Small intestine (tissue), 7 donors: ENCODE data around the gene RECQL5. TPM values are rescaled to one million over a fixed set of nuclear protein-coding genes. Genes with fewer than 3 reads are reported as not detected.

Source experiments
- DNase-seq, 2 donors: peaks; one replicate each; pipeline versions ENCODE4 v3.0.0 to v3.0.0-alpha.2; 2013
- FAIRE-seq: peaks from 2 replicates; lab custom pipeline; 2012; peaks lifted over from hg19 to GRCh38; lab: Jason Lieb, UNC
- H3K27ac ChIP-seq, 3 donors: one replicate each; pipeline ENCODE4 v1.5.1; 2013; ENCODE audit warnings: low read length in 2 of 3, mild to moderate bottlenecking in 2 of 3, control low read depth in 1 of 3, inconsistent platforms in 1 of 3, low read depth in 1 of 3, moderate library complexity in 1 of 3
- H3K27me3 ChIP-seq, 3 donors: one replicate each; pipeline ENCODE4 v1.6.1; 2013; ENCODE audit warnings: low read length in 3 of 3, inconsistent platforms in 1 of 3; ENCODE audit not compliant: control insufficient read depth in 3 of 3, insufficient read depth in 3 of 3
- H3K36me3 ChIP-seq, 3 donors: one replicate each; pipeline ENCODE4 v1.6.1; 2013; ENCODE audit warnings: low read length in 3 of 3, inconsistent platforms in 1 of 3, low read depth in 1 of 3, mild to moderate bottlenecking in 1 of 3, moderate library complexity in 1 of 3; ENCODE audit not compliant: control insufficient read depth in 3 of 3, insufficient read depth in 2 of 3
- H3K4me1 ChIP-seq, 3 donors: one replicate each; pipeline ENCODE4 v1.6.1; 2013; ENCODE audit warnings: low read length in 2 of 3, inconsistent platforms in 1 of 3, low read depth in 1 of 3, mild to moderate bottlenecking in 1 of 3, moderate library complexity in 1 of 3; ENCODE audit not compliant: control insufficient read depth in 3 of 3, insufficient read depth in 2 of 3
- H3K4me3 ChIP-seq, 3 donors: one replicate each; pipeline ENCODE4 v1.5.1; 2013; ENCODE audit warnings: low read length in 3 of 3, control low read depth in 1 of 3, inconsistent platforms in 1 of 3, low read depth in 1 of 3, mild to moderate bottlenecking in 1 of 3, moderate library complexity in 1 of 3
- H3K9me3 ChIP-seq, 2 donors: one replicate each; pipeline ENCODE4 v1.6.1; 2013; ENCODE audit warnings: low read depth in 1 of 2, low read length in 1 of 2; ENCODE audit not compliant: control insufficient read depth in 2 of 2, insufficient read depth in 1 of 2
- WGBS, 3 donors: extraction: QIAGEN DNeasy Blood & Tissue Kit; methylation state at CpG; one replicate each; pipeline ENCODE4 v1.1.7; 2013; 5-methylcytosine and 5-hydroxymethylcytosine counted together
- polyA plus RNA-seq, 4 donors: library from polyadenylated mRNA; stranded (reverse) in 3 of 4; unstranded in 1 of 4; fragments of 200-250 nt in 3 of 4; fragments of 120-200 nt in 1 of 4; gene quantifications; one replicate each; pipeline versions ENCODE4 v1.2.1 to v1.2.3, GENCODE V29; 2013
- donor health status: healthy with polysubstance abuse.
- donor health status: control.
- donor health status: control.
- donor health status: Bipolar disorder and iron deficiency.
- donor health status: healthy.

Gene RECQL5
- polyA plus RNA-seq, 4 donors: 14.6 to 41.2 (median 17.9) TPM

DNA sequence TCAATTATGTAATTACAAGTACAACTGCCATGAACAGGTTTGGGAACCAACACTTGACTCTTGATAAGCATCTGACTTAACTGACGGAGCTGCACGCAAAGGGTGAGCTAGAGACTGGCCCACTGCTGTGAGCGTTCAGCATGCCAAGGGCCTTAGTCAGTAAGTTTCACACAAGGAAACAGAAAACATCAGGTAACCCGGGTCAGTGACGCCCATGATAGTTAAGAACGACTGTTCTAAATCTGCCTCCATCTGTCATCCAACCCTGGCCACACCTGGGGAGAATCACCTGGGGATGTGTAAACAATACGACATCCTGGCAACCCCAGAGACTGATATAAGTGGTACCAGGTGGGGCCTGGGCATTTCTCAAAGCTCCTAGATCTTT lies 21.5 kb downstream of the RECQL5 start:
- 18 to 56% (median 32%) methylated on average over 7 of the region's 7 CpGs for WGBS, 3 donors
- peaks cover 0 to 68% (median 5%) of the 10 kb centered on the region in 3 donors for H3K36me3 ChIP-seq
- H3K27me3 ChIP-seq: no peaks in the 10 kb centered on the region
- H3K4me3 ChIP-seq: no peak overlapping the region
- DNase-seq: peak; percentile 91 to 92
- H3K4me1 ChIP-seq: peaks cover 4 to 57% (median 6%) of the 10 kb centered on the region in 3 donors
- peak overlapping the region; percentile 95 to 99 (median 97) for H3K27ac ChIP-seq
- no peak for FAIRE-seq
- no peaks in the 10 kb centered on the region for H3K9me3 ChIP-seq

- DNase-seq (no peak), FAIRE-seq (no peak)
- Histone ChIP-seq H3K4me3 (no peak overlapping the region), H3K27me3 (no peaks in the 10 kb centered on the region), H3K27ac (peak overlapping the region; percentile 9 to 72 (median 66)), H3K36me3 (peaks cover 0 to 68% (median 3%) of the 10 kb centered on the region in 3 donors), H3K9me3 (no peaks in the 10 kb centered on the region), H3K4me1 (peaks cover 4 to 71% (median 7%) of the 10 kb centered on the region in 3 donors)
- WGBS, 3 donors: 94 to 95% (median 95%) methylated on average over 7 of the region's 7 CpGs
These were observed 23.3 kb downstream of the RECQL5 start for GRCh38 chr17:75643643-75644017.

DNA sequence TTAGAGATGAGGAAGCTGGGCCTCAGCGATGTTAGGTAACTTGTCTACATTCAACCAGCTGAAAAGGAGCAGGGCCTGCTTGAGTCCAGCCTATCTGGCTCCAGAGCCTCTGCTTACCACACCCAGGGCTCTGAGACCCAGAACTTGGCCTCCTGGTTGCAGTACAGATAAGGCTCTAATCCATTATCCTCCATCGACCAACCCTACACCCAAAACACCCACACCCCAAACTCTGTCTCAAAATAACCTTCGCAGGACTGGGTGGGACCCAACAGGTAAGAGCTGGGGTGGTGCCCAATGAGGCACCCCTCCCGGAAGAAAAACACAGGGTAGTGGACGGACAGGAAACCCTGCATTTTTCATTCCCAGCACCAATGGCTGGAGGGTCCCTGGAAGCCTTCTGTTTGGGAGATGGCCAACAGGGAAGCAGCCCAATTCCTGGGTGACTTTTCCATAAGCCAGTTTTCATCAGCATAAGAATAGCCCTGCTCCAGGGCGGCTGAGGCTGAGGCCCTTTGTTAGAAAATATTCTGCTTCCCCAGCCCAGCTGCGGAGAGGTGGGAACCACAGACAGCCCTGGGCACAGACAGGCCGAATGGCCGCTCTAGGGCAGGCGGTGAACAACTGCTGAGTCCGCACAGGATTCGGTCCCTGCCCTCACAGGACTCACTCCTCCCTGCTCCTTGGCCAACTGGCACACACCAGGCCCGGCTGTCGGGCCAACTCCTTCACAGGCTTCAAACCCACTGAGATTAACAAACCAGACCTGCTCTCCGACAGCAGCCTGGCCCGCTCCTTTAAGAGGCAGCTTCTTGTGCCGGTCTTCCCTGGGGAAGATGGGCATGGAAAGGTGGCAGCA lies 23.9 kb downstream of the RECQL5 start:
- DNase-seq (peak in 1 of 2 donors; percentile 48), FAIRE-seq (no peak)
- Histone ChIP-seq H3K27ac (peak overlapping the region; percentile 52 to 72 (median 66)), H3K9me3 (no peaks in the 10 kb centered on the region), H3K4me1 (peaks cover 4 to 71% (median 7%) of the 10 kb centered on the region in 3 donors), H3K4me3 (no peak overlapping the region), H3K36me3 (peaks cover 0 to 67% (median 3%) of the 10 kb centered on the region in 3 donors), H3K27me3 (no peaks in the 10 kb centered on the region)
- 74 to 85% (median 77%) methylated on average over 17 of the region's 17 CpGs for WGBS, 3 donors

DNA sequence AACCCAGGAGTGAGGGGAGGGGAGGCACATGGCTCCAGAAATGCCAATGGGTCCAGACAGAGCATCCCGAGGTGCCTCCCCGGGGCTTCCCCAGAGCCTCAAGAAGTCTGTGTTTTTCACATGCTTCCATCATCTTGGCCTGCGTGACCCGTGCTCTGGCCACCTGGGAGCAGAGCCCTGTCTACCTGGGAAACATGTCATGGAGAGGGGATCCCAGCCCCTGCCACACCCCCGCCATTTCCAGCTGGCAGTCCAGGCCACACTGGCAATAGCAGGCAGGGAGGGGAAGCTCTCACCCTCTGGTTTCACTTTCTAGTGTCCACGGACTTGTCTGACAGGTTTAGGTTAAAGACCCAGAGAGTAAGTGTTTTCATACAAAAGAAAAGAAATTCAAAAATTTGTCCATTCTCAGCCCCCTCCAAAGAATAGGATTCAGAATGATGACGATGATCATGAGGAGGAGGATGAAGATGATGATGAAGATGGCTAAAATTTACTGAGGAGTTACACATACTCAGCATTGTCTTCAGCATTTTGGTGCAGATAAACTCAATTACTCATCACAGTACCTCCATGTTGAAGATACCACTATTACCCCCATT lies 24.7 kb downstream of the RECQL5 start:
- WGBS, 3 donors: 35 to 71% (median 54%) methylated on average over 7 of the region's 7 CpGs
- Histone ChIP-seq H3K9me3 (no peaks in the 10 kb centered on the region), H3K36me3 (peaks cover 0 to 67% (median 3%) of the 10 kb centered on the region in 3 donors), H3K4me3 (no peak overlapping the region), H3K27me3 (no peaks in the 10 kb centered on the region), H3K4me1 (peaks cover 4 to 73% (median 7%) of the 10 kb centered on the region in 3 donors), H3K27ac (peak overlapping the region; percentile 52 to 72 (median 66))
- peak; percentile 81 to 82 for DNase-seq
- FAIRE-seq: no peak

DNA sequence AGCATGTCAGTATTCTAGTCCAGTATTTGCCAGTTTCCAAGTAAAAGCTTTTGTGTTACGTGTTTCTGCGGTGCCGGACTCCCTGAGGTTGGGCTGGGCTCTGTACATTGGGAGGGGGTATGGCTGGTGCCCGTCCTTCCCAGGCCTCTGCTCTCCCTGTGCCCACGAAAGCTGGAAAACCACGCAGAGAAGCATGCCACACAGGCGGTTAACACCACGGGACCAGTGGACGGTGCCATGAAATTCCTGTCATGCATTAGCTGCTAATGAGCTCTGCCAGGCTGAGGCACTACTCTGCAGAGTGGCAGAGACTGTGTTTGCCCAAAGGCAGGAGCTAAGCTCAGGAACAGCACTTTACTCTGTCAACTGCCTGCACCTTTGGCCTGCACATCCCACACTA lies 25.6 kb downstream of the RECQL5 start:
- Histone ChIP-seq H3K4me3 (no peak overlapping the region), H3K27me3 (no peaks in the 10 kb centered on the region), H3K9me3 (no peaks in the 10 kb centered on the region), H3K4me1 (peaks cover 2 to 72% (median 11%) of the 10 kb centered on the region in 3 donors), H3K27ac (no peak overlapping the region), H3K36me3 (peaks cover 0 to 71% (median 3%) of the 10 kb centered on the region in 3 donors)
- no peak for DNase-seq
- FAIRE-seq: no peak
- WGBS, 3 donors: 88 to 93% (median 92%) methylated on average over 9 of the region's 9 CpGs

- Histone ChIP-seq H3K27me3 (no peaks in the 10 kb centered on the region), H3K4me1 (peaks cover 0 to 72% (median 11%) of the 10 kb centered on the region in 3 donors), H3K27ac (no peak overlapping the region), H3K4me3 (no peak overlapping the region), H3K36me3 (peaks cover 0 to 72% (median 3%) of the 10 kb centered on the region in 3 donors), H3K9me3 (no peaks in the 10 kb centered on the region)
- WGBS, 3 donors: 89 to 92% (median 91%) methylated on average over 13 of the region's 13 CpGs
- no peak for FAIRE-seq
- DNase-seq: no peak
These were observed 26.3 kb downstream of the RECQL5 start for GRCh38 chr17:75640556-75641119.

DNA sequence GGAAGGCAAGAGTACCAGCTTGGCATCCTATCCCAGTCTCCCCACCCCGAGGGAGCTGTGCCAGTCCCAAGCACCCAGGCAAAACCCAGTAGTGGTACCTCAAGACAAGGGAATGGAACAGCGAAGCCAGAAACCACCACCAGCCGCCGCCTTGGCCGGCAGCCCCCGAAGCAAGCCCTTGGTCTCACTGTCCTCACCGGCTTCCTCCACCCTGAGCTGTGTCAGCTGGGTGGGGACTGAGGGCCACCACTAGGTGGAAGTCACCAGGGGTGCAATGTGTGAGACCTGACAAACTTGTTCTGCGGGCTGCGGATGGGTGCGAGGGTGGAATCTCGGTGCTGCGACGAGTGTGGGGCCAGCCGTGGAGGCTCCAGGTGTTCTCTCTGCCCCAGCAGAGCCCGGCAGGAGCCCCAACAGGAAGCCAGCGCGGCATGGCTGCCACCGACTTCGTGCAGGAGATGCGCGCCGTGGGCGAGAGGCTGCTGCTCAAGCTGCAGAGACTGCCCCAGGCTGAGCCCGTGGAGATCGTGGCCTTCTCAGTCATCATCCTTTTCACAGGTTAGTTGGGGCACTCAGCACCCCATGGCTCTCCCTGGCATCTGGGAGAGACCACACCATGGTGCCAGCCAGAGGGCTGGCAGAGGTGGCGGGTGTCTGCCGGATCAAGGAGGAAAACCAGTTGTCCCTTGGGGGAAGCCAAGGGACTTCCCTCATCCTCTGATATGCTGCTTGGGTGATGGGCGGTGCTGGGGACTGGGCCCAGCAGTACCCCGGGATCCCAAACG lies 27.0 kb downstream of the RECQL5 start:
- Histone ChIP-seq H3K36me3 (peaks cover 0 to 77% (median 3%) of the 10 kb centered on the region in 3 donors), H3K27me3 (no peaks in the 10 kb centered on the region), H3K4me3 (no peak overlapping the region), H3K4me1 (peaks cover 0 to 72% (median 9%) of the 10 kb centered on the region in 3 donors), H3K9me3 (no peaks in the 10 kb centered on the region), H3K27ac (peak overlapping the region in 1 of 3 donors; percentile 1)
- no peak for FAIRE-seq
- 34 to 81% (median 57%) methylated on average over 30 of the region's 30 CpGs for WGBS, 3 donors
- DNase-seq: peak; percentile 69 to 71
